GM13977 (cell line): ENCODE data around the gene GPSM1.

Source experiments
- DNase-seq: peaks from one replicate; pipeline ENCODE4 v3.0.0; 2012; ENCODE audit warnings: low spot score
- in situ Hi-C: fragments of 300-500 bp; cut with MboI; formaldehyde crosslinking; loops from one replicate; pipeline ENCODE4 v1.12.0; 2022; ENCODE audit warnings: low sequenced_read_pairs, low pct_unique_long_range_greater_than_20kb, mixed read lengths, inconsistent platforms; ENCODE audit not compliant: unreplicated experiment
- TF ChIP-seq, protein P1 (sequence below): IDR thresholded peaks from 2 replicates; pipeline ENCODE4 v1.5.1; 2012; ENCODE audit warnings: mild to moderate bottlenecking, control low read depth; ENCODE audit not compliant: insufficient read depth; ENCODE audit errors: extremely low read depth, missing control alignments

The GPSM1 gene

GRCh38 chr9:136339173-136339957 is 12.0 kb downstream of the GPSM1 start:
- TF ChIP-seq, protein P1, sequence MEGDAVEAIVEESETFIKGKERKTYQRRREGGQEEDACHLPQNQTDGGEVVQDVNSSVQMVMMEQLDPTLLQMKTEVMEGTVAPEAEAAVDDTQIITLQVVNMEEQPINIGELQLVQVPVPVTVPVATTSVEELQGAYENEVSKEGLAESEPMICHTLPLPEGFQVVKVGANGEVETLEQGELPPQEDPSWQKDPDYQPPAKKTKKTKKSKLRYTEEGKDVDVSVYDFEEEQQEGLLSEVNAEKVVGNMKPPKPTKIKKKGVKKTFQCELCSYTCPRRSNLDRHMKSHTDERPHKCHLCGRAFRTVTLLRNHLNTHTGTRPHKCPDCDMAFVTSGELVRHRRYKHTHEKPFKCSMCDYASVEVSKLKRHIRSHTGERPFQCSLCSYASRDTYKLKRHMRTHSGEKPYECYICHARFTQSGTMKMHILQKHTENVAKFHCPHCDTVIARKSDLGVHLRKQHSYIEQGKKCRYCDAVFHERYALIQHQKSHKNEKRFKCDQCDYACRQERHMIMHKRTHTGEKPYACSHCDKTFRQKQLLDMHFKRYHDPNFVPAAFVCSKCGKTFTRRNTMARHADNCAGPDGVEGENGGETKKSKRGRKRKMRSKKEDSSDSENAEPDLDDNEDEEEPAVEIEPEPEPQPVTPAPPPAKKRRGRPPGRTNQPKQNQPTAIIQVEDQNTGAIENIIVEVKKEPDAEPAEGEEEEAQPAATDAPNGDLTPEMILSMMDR, result peak; percentile 95
- in situ Hi-C loops, result no loop called here
- DNase-seq, result peak; percentile 85

GRCh38 chr9:136339958-136340310 is 12.6 kb downstream of the GPSM1 start:
- DNase-seq, result no peak
- TF ChIP-seq, protein P1, result no peak
- in situ Hi-C loops, result no loop called here

DNA sequence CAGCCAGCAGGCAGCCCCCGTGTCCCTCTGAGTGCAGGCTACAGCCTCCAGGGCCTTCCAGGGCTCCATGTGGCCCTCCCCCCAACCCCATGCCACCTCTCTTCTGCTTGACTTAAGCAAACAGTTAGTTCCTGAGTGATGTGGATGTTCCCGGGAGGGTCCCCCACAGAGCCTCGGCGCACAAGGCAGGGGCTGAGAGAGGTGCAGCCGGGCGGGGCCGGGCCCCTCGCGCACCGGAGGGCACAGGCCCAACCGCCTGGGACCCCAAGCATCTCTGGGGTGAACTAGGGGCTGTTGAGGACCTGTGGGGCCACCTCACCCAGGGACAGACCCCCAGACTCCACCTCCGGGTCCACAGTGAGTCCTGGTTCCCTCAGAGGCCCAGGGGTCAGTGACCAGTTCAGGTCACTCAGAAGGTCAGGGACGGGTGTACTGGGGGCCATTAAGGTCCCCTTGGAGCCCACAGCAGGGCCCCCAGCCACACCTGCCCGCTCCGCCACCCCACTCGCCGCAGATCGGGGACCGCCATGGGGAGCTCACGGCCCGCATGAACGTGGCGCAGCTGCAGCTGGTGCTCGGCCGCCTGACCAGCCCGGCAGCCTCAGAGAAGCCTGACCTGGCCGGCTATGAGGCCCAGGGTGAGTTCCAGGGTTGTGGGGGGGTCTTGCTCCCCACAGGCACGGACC is 13.2 kb downstream of the GPSM1 start:
- no peak for DNase-seq
- in situ Hi-C loops, result no loop called here
- TF ChIP-seq, protein P1, result no peak

DNA sequence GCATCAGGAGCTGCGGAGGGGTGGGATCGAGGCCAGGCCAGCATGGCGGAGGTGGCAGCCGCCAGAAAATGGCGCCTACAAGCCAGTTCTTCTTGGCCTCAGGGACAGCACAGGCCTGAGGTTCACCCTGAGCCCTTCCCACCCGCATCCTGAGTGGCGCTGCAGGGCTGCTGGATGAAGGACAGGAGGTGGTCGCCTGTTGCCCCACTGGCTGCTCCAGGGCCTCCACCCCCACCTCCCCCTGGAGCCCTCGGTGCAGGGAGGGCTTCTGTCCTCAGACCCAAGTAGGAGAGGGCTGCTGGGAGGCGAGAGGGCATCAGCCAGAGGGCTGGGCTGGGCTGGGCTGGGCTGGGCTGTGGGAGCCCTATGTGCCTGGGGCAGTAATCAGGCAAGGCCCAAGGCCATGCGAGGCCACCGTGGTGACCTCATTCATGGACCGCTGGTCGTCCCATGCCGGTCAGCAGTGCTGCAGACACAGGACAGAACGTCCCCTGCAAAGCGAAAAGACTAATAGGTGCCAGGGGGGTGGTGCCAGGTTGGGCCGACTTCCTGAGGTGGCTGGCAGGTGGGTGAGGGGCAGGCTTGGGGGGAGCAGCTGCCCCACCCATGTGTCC is 13.8 kb downstream of the GPSM1 start:
- DNase-seq, result no peak
- in situ Hi-C loops, result no loop called here
- TF ChIP-seq, protein P1, result no peak

- TF ChIP-seq, protein P1, result no peak
- DNase-seq, result no peak
- in situ Hi-C loops, result no loop called here
These were observed 14.4 kb downstream of the GPSM1 start for GRCh38 chr9:136341769-136342168.

- TF ChIP-seq, protein P1, result no peak
- DNase-seq, result peak; percentile 88
- in situ Hi-C loops, result no loop called here
These were observed 15.1 kb downstream of the GPSM1 start for GRCh38 chr9:136342181-136343120.
